GM10266 (cell line): ENCODE results near the gene MARF1.

Experiments used
- DNase-seq: peaks from one replicate; pipeline ENCODE4 v3.0.0; 2012; ENCODE audit errors: extremely low spot score
- TF ChIP-seq, protein P1 (sequence below): IDR thresholded peaks from 2 replicates; pipeline ENCODE4 v1.5.1; 2012; ENCODE audit warnings: mild to moderate bottlenecking, low read depth; ENCODE audit not compliant: control insufficient read depth, insufficient read depth; ENCODE audit errors: missing control alignments

Gene MARF1

GRCh38 chr16:15567823-15568222, 75.1 kb downstream of the MARF1 start:
- TF ChIP-seq, protein P1, sequence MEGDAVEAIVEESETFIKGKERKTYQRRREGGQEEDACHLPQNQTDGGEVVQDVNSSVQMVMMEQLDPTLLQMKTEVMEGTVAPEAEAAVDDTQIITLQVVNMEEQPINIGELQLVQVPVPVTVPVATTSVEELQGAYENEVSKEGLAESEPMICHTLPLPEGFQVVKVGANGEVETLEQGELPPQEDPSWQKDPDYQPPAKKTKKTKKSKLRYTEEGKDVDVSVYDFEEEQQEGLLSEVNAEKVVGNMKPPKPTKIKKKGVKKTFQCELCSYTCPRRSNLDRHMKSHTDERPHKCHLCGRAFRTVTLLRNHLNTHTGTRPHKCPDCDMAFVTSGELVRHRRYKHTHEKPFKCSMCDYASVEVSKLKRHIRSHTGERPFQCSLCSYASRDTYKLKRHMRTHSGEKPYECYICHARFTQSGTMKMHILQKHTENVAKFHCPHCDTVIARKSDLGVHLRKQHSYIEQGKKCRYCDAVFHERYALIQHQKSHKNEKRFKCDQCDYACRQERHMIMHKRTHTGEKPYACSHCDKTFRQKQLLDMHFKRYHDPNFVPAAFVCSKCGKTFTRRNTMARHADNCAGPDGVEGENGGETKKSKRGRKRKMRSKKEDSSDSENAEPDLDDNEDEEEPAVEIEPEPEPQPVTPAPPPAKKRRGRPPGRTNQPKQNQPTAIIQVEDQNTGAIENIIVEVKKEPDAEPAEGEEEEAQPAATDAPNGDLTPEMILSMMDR, result no peak
- DNase-seq, result no peak

DNA sequence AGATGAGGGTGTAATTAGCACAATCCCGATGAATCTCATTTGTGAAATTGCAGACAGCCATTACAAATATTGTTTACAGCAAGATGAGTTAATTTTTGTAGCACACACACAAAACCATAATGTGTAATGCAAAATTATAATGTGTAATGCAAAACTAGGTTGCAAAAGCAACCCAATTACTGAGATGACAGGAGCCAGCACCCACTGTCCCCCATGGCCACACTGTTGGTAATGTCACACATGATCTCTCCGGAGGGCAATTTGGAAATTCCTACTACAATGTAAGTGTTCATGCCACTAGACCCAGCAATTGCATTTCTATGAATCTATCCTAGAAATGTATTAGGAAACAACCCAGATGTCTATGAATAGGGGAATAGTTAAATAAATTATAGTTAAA, 76.9 kb downstream of the MARF1 start:
- TF ChIP-seq, protein P1, result no peak
- no peak for DNase-seq

DNA sequence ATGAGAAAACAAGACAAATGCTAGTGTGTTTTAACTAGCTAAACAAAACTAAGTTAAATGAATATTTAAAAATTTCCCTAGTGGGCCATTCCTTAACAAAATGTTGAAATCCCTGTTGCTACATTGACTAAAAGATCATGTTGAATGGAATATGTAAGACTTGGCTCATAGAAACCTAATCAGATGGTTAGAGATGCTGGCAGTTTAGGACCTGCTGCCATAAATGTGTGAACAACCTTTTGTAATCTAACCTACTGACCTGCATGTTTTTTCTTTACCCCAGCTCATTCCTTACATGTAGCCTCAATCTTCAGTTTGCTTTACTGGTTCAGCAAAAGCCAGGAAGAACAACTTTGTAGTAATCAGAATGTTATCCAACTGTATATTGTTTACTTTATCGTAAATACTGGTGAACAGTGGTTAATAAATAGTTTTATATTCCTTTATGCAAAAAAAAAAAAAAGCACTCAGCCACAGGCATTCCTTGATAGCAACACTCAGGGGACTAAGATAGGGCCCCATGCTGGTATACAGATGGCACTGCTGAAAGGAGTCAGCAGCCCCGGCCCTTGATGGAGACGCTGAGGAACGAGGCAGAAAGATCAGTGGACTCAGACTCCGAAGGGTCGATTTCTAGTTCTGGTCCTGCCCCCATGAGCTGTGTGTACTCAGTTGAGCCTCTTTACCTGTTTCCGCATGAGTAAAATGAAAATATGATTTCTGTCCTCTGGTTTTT, 78.2 kb downstream of the MARF1 start:
- TF ChIP-seq, protein P1, result no peak
- DNase-seq, result no peak

GRCh38 chr16:15559176-15559575, 83.8 kb downstream of the MARF1 start:
- TF ChIP-seq, protein P1, result no peak
- DNase-seq, result no peak

GRCh38 chr16:15557258-15557657, 85.7 kb downstream of the MARF1 start:
- TF ChIP-seq, protein P1, result no peak

GRCh38 chr16:15556130-15556529, 86.8 kb downstream of the MARF1 start:
- TF ChIP-seq, protein P1, result no peak
- no peak for DNase-seq

More at GRCh38 chr16:15557258-15557657, 85.7 kb downstream of the MARF1 start:
- DNase-seq, result no peak

DNA sequence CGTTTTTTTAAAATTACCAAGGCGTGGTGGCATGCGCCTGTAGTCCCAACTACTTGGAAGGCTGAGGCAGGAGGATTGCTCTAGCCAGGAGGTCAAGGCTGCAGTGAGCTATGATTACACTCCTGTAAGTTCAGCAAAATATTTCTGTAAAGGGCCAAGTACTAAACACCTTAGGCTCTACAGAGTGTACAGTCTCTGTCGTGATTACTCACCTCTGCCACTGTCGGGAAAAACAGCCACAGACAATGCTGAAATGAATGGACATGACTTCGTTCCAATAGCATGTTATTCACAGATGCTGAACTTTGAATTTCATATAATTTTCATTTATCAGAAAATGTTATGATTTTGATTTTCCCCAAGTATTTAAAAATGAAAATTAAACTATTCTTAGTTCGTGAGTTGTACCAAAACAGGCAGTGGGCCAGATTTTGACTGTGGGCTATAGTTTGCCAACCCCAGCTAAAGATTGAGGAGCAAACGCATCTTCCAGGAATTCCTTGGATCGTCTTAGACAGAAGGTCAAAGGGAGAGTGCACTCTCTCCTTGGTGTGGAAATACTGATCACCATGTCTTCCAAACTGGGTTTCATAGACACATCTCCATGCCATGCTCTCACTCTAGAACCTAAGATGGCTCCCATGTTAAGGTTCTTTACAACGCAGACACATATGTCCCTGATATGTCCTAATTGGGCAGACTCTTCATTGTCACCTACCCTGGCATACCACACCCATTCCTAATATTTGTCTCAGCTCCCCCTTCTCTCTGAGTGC, 89.5 kb downstream of the MARF1 start:
- no peak for DNase-seq
- TF ChIP-seq, protein P1, result no peak
